GM18511 (cell line): ENCODE measurements around the gene TXNDC12.

Source experiments
- ATAC-seq: cut with Tn5 transposase; IDR thresholded peaks from one replicate; pipeline ENCODE4 v1.9.1; 2021; ENCODE audit warnings: mild to moderate bottlenecking, moderate library complexity; ENCODE audit not compliant: unreplicated experiment

TXNDC12 gene

DNA sequence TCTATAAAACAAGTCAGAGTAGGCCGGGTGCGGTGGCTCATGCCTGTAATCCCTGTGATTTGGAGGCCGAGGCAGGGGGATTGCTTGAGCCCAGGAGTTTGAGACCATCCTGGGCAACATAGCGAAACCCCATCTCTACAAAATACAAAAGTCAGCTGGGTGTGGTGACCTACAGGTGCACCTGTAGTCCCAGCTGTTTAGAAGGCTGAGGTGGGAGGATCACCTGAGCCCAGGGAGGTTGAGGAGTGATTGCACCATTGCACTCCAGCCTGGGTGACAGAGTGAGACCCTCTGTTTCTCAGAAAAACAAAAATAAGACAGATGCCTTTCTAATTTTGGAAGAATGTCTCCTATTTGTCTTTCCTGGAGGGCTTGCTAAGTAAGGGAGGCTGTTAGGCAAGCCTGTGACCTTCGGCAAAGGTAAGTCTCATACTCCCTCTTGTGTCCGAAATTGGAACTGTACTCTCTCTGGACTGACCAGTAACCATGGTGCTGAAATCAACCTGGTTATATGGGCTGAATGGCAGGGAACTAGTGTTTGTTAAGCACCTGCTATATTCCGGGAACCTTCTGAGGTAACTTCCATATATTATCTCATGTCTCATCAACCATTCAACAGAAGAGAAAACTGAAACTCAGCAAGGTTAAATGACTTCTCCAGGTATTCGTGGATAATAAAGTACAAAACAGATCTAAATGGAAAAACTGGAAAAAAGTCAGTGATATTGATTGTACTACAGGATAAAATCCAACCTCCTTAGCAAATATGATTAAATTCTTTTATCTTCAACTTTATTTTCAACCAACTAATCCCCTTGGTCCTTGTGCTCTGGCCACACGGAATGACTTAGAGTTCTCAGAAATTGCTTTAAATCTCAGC is 52.7 kb downstream of the TXNDC12 start:
- peak; percentile 67 for ATAC-seq

DNA sequence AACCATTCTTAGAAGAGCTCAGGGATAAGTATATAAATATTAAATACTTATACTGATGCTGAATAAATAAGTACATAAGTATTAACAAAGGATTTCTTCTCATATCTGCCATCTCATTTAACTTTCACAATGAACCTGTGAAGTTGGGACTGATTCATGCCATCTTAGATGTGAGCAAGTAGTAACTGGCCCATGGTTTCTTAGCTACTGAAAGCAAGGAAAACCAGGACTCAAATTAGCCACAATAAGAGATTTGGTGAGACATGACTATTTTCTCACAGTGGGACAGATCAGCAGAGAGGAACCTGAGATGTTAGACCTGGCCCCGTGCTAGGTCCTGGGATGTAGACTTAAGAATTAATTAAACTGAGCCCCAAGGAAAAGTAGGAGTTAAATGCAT is 56.3 kb downstream of the TXNDC12 start:
- no peak for ATAC-seq

DNA sequence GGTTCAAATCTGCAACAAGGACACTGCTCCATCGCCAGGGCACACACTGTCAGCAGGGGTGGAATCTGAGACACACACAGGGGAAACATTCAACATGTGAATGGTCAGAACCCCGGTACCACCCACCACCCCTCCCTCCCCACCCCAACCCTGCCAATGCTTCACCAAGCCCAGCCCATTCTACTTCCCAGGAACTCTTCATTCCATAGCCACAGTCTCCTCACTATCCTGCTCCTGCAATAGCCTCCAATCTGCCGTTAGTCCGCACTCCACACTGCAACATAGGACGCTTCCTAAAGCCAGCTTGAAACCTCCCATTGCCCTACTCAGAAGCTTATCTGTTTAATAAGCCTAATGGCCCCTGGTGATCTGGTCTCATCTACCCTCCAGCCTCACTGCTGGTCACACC is 57.0 kb downstream of the TXNDC12 start:
- no peak for ATAC-seq

DNA sequence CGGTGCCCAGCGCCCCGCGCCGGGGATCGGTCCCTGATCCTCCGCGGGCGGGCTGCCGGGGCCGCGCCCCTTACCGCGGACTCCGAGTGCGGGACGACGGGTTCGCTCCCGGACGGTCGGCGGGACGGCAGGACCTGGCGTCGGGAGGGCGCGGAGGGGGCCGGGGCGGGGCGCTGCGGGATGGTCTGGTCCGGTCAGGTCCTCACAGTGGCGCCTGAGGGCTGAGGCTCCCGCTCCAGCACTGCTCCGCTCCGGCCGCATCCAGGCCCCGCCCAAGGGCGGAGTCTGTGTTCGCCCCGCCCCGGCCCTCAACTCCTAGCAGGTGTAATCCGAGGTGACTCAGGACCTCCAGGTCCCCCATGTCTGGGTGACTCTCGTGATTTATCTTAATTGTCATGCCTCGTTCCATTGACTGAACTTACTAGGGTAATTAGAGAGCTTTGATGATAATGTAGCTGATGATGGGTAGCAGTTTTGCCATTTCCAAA is 64.5 kb downstream of the TXNDC12 start, which contains the start of gene RAB3B:
Gene RAB3B, minus strand, starts transcription at position 223 of the 488 bp plus-strand sequence. CDS start 13,583 bp downstream, outside the sequence.
- ATAC-seq, result peak; percentile 91

DNA sequence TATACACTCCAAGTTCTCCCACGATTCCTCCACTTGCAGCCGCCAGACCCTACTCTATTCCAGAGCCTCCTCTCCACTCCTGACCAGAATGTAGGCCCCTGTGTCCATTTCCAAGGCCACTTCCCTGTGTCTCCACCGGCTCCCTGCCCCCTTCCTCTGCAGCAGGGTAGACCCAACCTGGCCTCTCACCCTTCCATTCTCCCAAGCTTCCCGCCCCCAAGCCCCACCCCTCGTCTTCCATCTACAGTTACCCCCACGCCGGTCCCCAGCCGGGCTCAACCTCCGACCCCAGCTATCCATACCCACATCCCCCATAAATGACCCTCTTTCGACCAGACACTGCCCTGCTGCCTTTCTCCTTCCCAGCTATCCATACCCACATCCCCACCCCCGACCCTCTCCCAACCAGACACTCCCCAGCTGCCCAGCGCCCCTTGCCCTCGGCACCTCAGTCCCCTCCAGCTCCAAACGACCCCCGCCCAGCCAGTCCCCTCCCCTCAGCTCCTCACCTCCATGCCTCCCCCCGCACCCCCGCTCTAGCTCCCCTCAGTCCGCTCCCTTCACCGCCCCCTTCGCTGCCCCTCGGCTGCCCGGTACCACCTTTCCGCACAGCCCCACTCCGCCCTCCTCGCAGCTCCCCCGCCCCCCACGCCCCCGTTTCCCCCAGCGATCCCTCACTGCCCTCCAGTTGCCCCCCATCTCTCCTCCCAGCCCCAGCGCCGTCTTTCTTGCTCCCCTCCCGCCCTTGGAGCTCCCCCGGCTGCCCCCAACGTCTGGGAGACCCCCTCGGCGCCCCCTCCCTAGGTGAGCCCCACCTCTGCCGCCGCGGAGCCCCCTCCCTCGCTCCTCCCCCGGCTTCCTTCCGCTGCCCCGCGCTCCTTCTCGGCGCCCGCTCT is 65.2 kb downstream of the TXNDC12 start:
- ATAC-seq, result no peak

DNA sequence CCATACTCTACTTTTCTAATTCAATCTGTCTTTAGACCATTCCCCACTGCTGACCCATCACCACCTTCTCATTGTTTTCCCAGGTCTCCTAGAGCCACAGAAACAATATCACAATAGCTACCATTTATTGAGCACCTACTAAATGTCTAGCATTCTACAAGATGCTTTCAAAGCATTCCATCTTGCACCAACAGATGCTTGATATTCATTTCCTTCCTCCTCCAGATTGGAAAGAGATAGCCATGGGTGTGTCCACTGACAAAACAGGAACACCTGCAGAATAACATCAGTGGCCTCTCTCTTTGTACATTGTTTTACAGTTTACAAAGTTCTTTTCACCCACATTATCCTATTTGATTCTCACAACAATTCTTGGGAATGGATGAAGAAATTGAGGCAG is 66.7 kb downstream of the TXNDC12 start:
- ATAC-seq, result no peak

DNA sequence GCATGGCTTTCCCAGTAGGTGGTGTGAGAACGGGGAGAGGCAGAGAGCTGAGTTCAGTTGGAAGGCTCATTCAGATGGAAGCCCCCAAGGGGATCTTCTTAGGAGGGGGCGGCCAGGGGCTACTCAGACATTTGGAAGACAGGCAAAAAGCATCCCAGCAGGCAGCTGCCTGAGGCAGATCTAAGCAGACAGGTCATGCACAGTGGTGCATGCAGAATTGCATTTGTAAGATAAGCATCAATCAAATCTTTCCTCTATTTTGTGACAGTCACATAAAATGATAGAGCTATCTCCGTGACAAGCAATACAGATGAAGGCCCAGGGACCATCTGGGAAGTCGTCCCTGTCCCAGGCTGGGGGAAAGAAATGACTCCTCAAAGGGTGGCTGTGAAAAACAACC is 68.3 kb downstream of the TXNDC12 start:
- no peak for ATAC-seq

DNA sequence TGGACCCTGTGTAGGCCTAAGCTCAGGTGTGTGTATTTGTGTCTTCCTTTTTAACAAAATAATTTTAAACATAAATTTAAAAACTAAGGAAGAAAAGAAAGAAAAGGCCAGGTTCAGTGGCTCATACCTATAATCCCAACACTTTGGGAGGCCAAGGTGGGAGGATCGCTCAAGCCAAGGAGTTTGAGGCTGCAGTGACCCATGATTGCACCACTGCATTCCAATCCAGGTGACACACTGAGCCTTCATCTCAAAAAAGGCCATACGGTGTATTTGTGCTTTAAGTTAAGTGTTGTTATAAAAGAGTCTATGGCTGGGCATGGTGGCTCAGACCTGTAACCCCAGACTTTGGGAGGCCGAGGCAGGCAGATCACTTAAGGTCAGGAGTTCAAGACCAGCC is 72.8 kb downstream of the TXNDC12 start:
- ATAC-seq, result no peak

DNA sequence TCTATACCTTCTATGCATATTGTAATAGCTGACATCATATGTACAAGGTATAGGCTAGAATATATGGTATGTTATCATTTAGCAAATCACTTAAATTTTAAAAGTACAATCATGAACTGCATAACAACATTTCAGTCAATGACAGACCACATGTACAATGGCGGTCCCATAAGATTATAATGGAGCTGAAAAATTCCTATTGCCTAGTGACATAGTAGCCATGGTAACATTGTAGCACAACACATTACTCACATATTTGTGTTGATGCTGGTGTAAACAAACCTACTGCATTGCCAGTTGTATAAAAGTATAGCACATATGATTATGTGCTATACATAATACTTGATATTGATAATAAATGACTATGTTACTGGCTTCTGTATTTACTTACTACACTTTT is 73.4 kb downstream of the TXNDC12 start:
- ATAC-seq, result no peak

DNA sequence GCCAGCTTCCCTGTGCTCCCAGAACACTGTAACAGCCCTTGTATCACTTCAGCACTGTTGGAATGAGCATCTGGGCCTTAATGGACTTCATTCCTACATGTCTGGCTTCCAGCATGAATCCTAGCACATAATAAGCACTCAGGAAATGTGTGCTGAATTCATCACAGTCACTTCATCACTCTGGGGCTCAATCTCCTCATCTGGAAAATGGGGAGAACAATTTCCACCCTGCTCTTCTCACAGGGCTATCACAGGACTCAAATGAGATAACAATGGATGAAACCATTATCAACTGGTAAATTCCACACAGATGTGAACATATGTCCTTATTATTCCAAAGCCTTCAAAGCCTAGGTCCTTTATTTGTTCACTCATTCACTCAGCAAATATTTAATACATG is 76.9 kb downstream of the TXNDC12 start:
- no peak for ATAC-seq

DNA sequence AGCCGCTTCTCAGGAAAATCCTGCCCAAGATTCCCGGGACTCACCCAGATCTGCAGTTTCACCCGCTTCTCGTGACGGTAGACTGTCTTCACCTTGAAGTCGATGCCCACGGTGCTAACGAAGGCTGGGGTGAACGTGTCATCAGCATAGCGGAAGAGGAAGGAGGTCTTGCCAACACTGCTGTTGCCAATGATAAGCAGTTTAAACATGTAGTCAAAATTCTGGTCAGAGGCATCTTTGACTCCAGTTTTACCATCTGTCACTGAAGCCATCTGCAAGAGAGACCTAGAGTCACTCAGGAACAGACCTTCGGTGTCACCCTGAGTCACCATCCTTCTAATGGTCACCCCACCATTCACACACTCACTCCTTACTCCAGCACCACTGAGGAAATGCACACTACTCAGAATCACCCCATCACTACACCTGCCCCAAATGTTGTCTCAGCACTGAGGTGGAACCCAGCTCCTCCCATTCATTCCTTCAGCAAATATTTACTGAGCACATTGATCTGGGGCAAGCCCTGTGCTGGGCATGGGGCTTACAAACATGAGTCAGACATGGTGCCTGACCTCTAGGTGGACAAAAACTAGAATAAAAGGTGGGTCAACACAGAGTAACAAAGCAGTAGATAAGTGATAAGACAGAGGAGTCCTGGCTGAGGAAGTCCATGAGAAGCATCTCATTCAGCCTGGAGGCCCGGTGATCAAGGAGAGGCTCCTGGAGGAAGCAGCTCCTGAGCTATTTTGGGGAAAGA is 78.0 kb downstream of the TXNDC12 start:
- no peak for ATAC-seq

DNA sequence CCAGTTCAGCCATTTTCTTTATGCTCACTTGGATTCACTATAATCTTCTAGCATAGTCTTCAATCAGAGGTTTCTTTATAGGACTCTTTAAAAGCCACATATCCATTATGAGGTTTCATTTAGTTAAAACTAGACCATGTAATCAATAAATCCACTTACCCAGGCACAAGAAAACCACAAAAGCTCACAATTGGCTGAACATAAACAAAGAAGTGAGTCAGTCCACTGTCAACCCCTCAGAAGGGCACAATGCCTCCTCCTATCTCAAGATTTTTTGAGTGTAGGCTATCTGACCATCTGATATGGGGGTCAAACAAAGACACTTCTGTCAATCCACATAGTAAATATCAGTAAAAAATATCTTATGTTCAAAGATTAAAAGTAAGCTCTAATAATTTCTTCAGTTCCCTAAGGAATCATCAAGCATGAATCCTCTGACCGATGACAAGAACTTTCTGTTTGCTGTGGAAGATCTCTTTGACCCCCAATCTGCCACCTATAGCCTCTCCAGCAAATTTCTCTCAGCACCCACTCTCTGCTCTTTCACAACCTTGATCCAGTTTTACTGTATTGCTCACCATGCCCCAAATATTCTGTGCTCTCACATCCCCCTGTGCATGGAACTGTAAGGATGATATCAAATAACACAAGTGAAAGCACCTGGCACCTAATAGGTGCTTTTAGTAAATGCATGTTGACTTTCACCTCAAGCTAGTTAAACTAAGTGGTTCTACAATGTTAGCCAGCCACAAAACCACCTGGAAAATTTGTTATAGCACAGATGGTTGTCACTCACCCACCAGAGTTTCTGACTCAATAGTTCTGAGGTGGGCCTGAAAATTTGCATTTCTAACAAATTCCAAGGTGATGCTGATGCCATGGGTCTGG is 81.2 kb downstream of the TXNDC12 start:
- ATAC-seq, result peak; percentile 50
